Head of caudate nucleus (tissue), 42 donors: ENCODE results near the gene FRMD4B.
"Not testable (repeated sequence)": the region's sequence is repeated elsewhere in the genome, so short reads cannot be mapped to it uniquely, and the experiment has no call there.

Experiments
- DNase-seq, 42 donors: peaks; one replicate each; pipeline versions ENCODE4 v3.0.0 to v3.0.0-alpha.2; 2020 to 2021; ENCODE audit warnings: mixed read lengths in 7 of 42
- intact Hi-C: fragments of 100-400 bp; cut with DNase I; formaldehyde crosslinking; loops from one replicate; pipeline ENCODE4 v1.15.0; 2022

FRMD4B gene

GRCh38 chr3:69272556-69272955 lies 113.3 kb downstream of the FRMD4B start:
- intact Hi-C loops, result no loop called here
- no peak for DNase-seq

GRCh38 chr3:69271098-69271497 lies 114.8 kb downstream of the FRMD4B start:
- intact Hi-C loops, result no loop called here
- DNase-seq, result peak in 4 of 42 donors; percentile 30 to 56 (median 44)

GRCh38 chr3:69266585-69266984 lies 119.3 kb downstream of the FRMD4B start:
- no peak for DNase-seq
- intact Hi-C loops, result no loop called here

GRCh38 chr3:69266071-69266470 lies 119.8 kb downstream of the FRMD4B start:
- DNase-seq, intact Hi-C loops: not testable (repeated sequence)

- DNase-seq, intact Hi-C loops: not testable (repeated sequence)
These were observed 125.0 kb downstream of the FRMD4B start for GRCh38 chr3:69260843-69261405.

- intact Hi-C loops, result no loop called here
- no peak for DNase-seq
These were observed 125.6 kb downstream of the FRMD4B start for GRCh38 chr3:69260216-69260787.

- intact Hi-C loops, result no loop called here
- peak in 3 of 42 donors; percentile 20 to 25 (median 22) for DNase-seq
These were observed 126.8 kb downstream of the FRMD4B start for GRCh38 chr3:69259125-69259524.

- intact Hi-C loops, result no loop called here
- DNase-seq, result no peak
These were observed 130.0 kb downstream of the FRMD4B start for GRCh38 chr3:69255928-69256327.

- intact Hi-C loops, result no loop called here
These were observed 131.5 kb downstream of the FRMD4B start for GRCh38 chr3:69254351-69254750.

GRCh38 chr3:69252631-69253030 lies 133.3 kb downstream of the FRMD4B start:
- intact Hi-C loops, result no loop called here
- no peak for DNase-seq

More at GRCh38 chr3:69254351-69254750, 131.5 kb downstream of the FRMD4B start:
- no peak for DNase-seq

GRCh38 chr3:69252141-69252540 lies 133.7 kb downstream of the FRMD4B start:
- no peak for DNase-seq
- intact Hi-C loops, result no loop called here

- DNase-seq, result no peak
- intact Hi-C loops, result no loop called here
These were observed 134.6 kb downstream of the FRMD4B start for GRCh38 chr3:69251078-69251805.

- peak in 27 of 42 donors; percentile 19 to 76 (median 46) for DNase-seq
- intact Hi-C loops, result no loop called here
These were observed 135.9 kb downstream of the FRMD4B start for GRCh38 chr3:69250014-69250413.

GRCh38 chr3:69249001-69249400 lies 136.9 kb downstream of the FRMD4B start:
- no peak for DNase-seq
- intact Hi-C loops, result no loop called here

GRCh38 chr3:69248436-69248835 lies 137.5 kb downstream of the FRMD4B start:
- intact Hi-C loops, result no loop called here
- no peak for DNase-seq

- intact Hi-C loops, result no loop called here
- DNase-seq, result no peak
These were observed 139.3 kb downstream of the FRMD4B start for GRCh38 chr3:69246612-69247011.

GRCh38 chr3:69244039-69244438 lies 141.8 kb downstream of the FRMD4B start:
- peak in 4 of 42 donors; percentile 20 to 44 (median 30) for DNase-seq
- intact Hi-C loops, result no loop called here

- DNase-seq, result no peak
- intact Hi-C loops, result no loop called here
These were observed 144.1 kb downstream of the FRMD4B start for GRCh38 chr3:69241769-69242168.

GRCh38 chr3:69240651-69241568 lies 145.0 kb downstream of the FRMD4B start:
- intact Hi-C loops, result no loop called here
- DNase-seq, result no peak

- no peak for DNase-seq
These were observed 146.8 kb downstream of the FRMD4B start for GRCh38 chr3:69239063-69239462.

More at GRCh38 chr3:69239063-69239462, 146.8 kb downstream of the FRMD4B start:
- intact Hi-C loops, result no loop called here
